ENCODE results near the gene F13B.
"Not testable (repeated sequence)": the region's sequence is repeated elsewhere in the genome, so short reads cannot be mapped to it uniquely, and the experiment has no call there.

Gene F13B

GRCh38 chr1:197066719-197067456, at the start of gene F13B:
TSS of gene F13B (minus strand) at chr1:197067260. CDS start at chr1:197067223, 37 bp downstream.
- DNase-seq = no peak

GRCh38 chr1:197116156-197116555, 49.1 kb upstream of the F13B start:
- DNase-seq = no peak

GRCh38 chr1:197106869-197107268, 39.8 kb upstream of the F13B start:
- DNase-seq = no peak

GRCh38 chr1:197103300-197103699, 36.2 kb upstream of the F13B start:
- no peak for DNase-seq

- no peak for DNase-seq
These were observed 34.9 kb upstream of the F13B start for GRCh38 chr1:197101978-197102377.

- DNase-seq = no peak
These were observed 33.6 kb upstream of the F13B start for GRCh38 chr1:197100677-197101076.

- DNase-seq = no peak
These were observed 32.4 kb upstream of the F13B start for GRCh38 chr1:197099444-197099843.

GRCh38 chr1:197096971-197097370, 29.9 kb upstream of the F13B start:
- DNase-seq = not testable (repeated sequence)

GRCh38 chr1:197096137-197096536, 29.1 kb upstream of the F13B start:
- DNase-seq = no peak

- DNase-seq = no peak
These were observed 26.3 kb upstream of the F13B start for GRCh38 chr1:197093226-197093885.

- DNase-seq = no peak
These were observed 25.5 kb upstream of the F13B start for GRCh38 chr1:197092491-197093023.

GRCh38 chr1:197083474-197083873, 16.4 kb upstream of the F13B start:
- no peak for DNase-seq

GRCh38 chr1:197081117-197081753, 14.2 kb upstream of the F13B start:
- DNase-seq = no peak

- DNase-seq = no peak
These were observed 13.3 kb upstream of the F13B start for GRCh38 chr1:197080323-197080722.

GRCh38 chr1:197076585-197076984, 9.5 kb upstream of the F13B start:
- no peak for DNase-seq

- no peak for DNase-seq
These were observed 6.9 kb upstream of the F13B start for GRCh38 chr1:197073978-197074377.

- DNase-seq = no peak
These were observed 378 bp upstream of the F13B start for GRCh38 chr1:197067457-197067818.

GRCh38 chr1:197066277-197066676, 783 bp downstream of the F13B start:
- no peak for DNase-seq

GRCh38 chr1:197065559-197065958, 1.5 kb downstream of the F13B start:
- DNase-seq = no peak

- DNase-seq = no peak
These were observed 3.8 kb downstream of the F13B start for GRCh38 chr1:197063212-197063611.

- DNase-seq = no peak
These were observed 4.4 kb downstream of the F13B start for GRCh38 chr1:197062692-197063091.

GRCh38 chr1:197049100-197049499, 18.0 kb downstream of the F13B start:
- no peak for DNase-seq

GRCh38 chr1:197042676-197043341, 24.3 kb downstream of the F13B start:
- DNase-seq = no peak
